ENCODE data around the gene HOXD3.

The HOXD3 gene

GRCh38 chr2:176147800-176148496 is 9.2 kb upstream of the HOXD3 start:
- H3K27ac Mint-ChIP-seq, result no peak overlapping the region
- no peaks in the 10 kb centered on the region for H3K36me3 Mint-ChIP-seq (ENCODE audit: low read depth)
- H3K4me1 Mint-ChIP-seq (ENCODE audit: low read depth), result no peaks in the 10 kb centered on the region
- H3K9me3 Mint-ChIP-seq, result no peaks in the 10 kb centered on the region
- no peak overlapping the region for H3K4me3 Mint-ChIP-seq
- H3K27me3 Mint-ChIP-seq (ENCODE audit: low read depth), result peaks cover 93% of the 10 kb centered on the region

- Mint-ChIP-seq H3K4me3 (no peak overlapping the region), H3K27me3 (ENCODE audit: low read depth) (peaks cover 93% of the 10 kb centered on the region), H3K9me3 (no peaks in the 10 kb centered on the region), H3K27ac (no peak overlapping the region), H3K36me3 (ENCODE audit: low read depth) (no peaks in the 10 kb centered on the region), H3K4me1 (ENCODE audit: low read depth) (no peaks in the 10 kb centered on the region)
Observed at GRCh38 chr2:176148751-176149421, 8.2 kb upstream of the HOXD3 start.

DNA sequence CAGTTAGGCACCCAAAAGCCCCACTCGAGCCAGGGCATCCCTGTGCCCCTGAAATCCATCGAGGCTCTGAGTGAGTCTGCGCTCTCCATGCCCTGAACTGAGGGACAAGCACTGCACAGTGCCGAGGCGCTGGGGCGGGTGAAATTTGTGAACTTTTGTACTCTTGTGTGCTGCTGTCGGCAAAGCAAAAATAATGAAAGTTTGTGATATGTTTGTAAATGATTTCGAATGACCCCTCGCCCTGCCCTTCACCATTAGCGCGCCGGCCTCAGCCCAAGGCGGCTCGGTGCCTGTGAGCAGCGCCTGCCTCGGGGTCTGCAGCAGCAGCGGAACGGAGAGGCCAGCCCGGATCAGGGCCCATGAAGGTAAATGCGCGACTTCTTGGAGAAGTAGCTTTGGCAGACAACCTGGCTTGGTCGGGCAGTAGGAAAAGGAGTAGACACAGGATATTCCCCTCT is 7.6 kb upstream of the HOXD3 start:
- H3K27me3 Mint-ChIP-seq (ENCODE audit: low read depth), result peaks cover 93% of the 10 kb centered on the region
- no peak overlapping the region for H3K4me3 Mint-ChIP-seq
- no peaks in the 10 kb centered on the region for H3K36me3 Mint-ChIP-seq (ENCODE audit: low read depth)
- H3K27ac Mint-ChIP-seq, result no peak overlapping the region
- H3K4me1 Mint-ChIP-seq (ENCODE audit: low read depth), result no peaks in the 10 kb centered on the region
- H3K9me3 Mint-ChIP-seq, result no peaks in the 10 kb centered on the region

- H3K9me3 Mint-ChIP-seq, result no peaks in the 10 kb centered on the region
- no peaks in the 10 kb centered on the region for H3K4me1 Mint-ChIP-seq (ENCODE audit: low read depth)
- no peak overlapping the region for H3K4me3 Mint-ChIP-seq
- H3K27me3 Mint-ChIP-seq (ENCODE audit: low read depth), result peaks cover 93% of the 10 kb centered on the region
- H3K27ac Mint-ChIP-seq, result no peak overlapping the region
- no peaks in the 10 kb centered on the region for H3K36me3 Mint-ChIP-seq (ENCODE audit: low read depth)
Observed at GRCh38 chr2:176149939-176150583, 7.0 kb upstream of the HOXD3 start.

DNA sequence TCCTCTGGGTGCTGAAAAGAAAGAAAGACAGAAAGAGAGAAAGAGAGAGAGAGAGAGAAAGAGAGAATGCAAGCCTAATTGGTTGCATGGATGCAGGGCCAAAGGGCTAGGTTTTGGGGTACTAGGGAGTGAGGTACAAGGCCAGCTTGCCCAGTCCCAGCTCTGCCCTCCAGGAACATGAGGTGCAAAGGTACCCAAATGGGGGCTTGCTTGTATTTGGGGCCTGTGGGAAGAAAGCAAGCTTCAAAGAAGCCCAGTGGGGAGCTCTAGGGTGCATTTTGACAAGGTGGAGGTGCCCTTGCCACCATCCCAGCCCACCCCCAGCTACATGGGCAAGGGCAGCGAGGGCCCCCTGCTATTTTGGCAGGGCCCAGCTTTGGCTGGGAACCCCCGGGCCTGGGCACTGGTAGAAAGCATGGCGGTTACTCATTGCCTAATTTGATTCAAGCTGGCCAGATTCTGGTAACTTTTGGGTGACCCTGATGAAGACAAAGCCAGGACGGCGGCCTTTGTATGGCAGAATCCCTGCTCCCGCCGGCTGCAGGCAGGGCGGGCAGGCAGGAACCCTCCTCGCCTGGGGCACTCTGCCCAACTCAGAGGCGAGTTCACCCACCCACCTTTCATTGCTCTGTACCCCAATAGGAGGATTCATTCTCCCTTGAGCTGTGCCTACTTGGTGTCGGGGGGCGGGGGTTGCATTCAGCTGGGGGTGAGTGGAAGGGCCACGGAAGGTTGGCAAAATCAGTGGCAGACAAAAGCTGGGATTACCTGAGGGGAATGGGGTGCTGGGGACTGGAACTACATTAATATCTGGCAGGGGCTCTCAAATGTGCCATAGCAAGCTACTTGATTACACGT is 6.3 kb upstream of the HOXD3 start:
- H3K9me3 Mint-ChIP-seq, result no peaks in the 10 kb centered on the region
- peaks cover 93% of the 10 kb centered on the region for H3K27me3 Mint-ChIP-seq (ENCODE audit: low read depth)
- no peak overlapping the region for H3K4me3 Mint-ChIP-seq
- no peaks in the 10 kb centered on the region for H3K4me1 Mint-ChIP-seq (ENCODE audit: low read depth)
- H3K36me3 Mint-ChIP-seq (ENCODE audit: low read depth), result no peaks in the 10 kb centered on the region
- no peak overlapping the region for H3K27ac Mint-ChIP-seq

DNA sequence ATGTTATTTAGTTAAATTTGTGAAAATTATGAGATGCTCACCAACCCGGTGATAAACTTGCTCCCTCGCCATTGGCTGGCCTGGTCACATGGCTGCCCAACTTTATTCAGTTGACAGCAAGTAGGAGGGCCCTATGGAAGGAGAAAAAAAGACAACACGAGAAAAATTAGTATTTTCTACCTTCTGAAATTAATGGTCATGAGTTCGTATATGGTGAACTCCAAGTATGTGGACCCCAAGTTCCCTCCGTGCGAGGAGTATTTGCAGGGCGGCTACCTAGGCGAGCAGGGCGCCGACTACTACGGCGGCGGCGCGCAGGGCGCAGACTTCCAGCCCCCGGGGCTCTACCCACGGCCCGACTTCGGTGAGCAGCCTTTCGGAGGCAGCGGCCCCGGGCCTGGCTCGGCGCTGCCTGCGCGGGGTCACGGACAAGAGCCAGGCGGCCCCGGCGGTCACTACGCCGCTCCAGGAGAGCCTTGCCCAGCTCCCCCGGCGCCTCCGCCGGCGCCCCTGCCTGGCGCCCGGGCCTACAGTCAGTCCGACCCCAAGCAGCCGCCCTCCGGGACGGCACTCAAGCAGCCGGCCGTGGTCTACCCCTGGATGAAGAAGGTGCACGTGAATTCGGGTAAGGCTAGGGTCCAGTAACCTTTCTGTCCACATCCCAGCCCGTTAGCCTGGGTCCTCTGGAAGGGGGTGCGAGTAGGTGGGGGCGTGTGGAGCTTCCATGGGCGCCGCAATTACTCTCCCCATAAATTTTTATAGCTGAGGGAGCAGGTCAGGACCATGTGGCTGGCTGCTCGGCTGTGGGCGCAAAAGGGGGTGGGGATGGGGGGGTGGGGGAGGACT is 5.4 kb upstream of the HOXD3 start, which contains the start of gene HOXD4:
TSS of gene HOXD4 (plus strand) at position 109 of the 846 bp plus-strand sequence. CDS start at position 193, 84 bp downstream.
- Mint-ChIP-seq H3K27ac (no peak within 1 kb of the TSS), H3K4me1 (ENCODE audit: low read depth) (no peaks in the 10 kb centered on the region), H3K9me3 (no peaks in the 10 kb centered on the region), H3K27me3 (ENCODE audit: low read depth) (peaks cover 93% of the 10 kb centered on the region), H3K4me3 (no peak within 1 kb of the TSS), H3K36me3 (ENCODE audit: low read depth) (no peaks in the 10 kb centered on the region)

GRCh38 chr2:176152350-176153181 is 4.5 kb upstream of the HOXD3 start:
- Mint-ChIP-seq H3K27me3 (ENCODE audit: low read depth) (peaks cover 91% of the 10 kb centered on the region), H3K9me3 (no peaks in the 10 kb centered on the region), H3K4me1 (ENCODE audit: low read depth) (peaks cover 2% of the 10 kb centered on the region), H3K4me3 (no peak overlapping the region), H3K27ac (no peak overlapping the region), H3K36me3 (ENCODE audit: low read depth) (peaks cover 2% of the 10 kb centered on the region)

- H3K9me3 Mint-ChIP-seq, result no peaks in the 10 kb centered on the region
Observed at GRCh38 chr2:176154576-176155252, 2.4 kb upstream of the HOXD3 start.

GRCh38 chr2:176155356-176156044 is 1.6 kb upstream of the HOXD3 start:
- H3K27me3 Mint-ChIP-seq (ENCODE audit: low read depth), result peaks cover 88% of the 10 kb centered on the region

More at GRCh38 chr2:176154576-176155252, 2.4 kb upstream of the HOXD3 start:
- Mint-ChIP-seq H3K4me3 (no peak overlapping the region), H3K36me3 (ENCODE audit: low read depth) (peaks cover 4% of the 10 kb centered on the region), H3K27ac (no peak overlapping the region), H3K4me1 (ENCODE audit: low read depth) (peaks cover 2% of the 10 kb centered on the region), H3K27me3 (ENCODE audit: low read depth) (peaks cover 90% of the 10 kb centered on the region)

DNA sequence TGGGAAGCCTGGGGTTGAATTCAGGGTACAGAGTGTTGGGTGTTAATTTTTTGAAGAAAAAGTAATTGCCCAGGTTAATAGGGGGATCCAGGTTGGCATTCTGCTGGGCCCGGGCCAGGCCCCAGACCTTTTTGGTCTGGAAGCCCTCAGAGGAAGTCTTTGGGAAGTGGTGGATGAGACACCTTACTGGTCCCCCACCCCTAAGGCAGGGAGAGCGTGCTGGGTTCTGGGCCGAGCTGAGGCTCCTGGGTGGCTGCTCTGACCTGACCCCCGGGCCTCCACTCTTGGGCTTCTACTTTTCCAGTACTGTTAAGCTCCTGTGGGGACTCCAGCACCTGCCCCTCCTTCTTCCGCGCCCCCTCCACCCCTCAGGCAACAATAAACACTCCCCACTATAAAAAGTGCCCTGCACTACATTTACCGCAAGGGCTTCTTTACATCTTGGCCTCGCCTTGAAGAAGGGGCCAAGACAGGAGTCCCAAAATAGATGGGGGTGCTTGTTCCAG is 753 bp upstream of the HOXD3 start:
- Mint-ChIP-seq H3K4me3 (no peak overlapping the region), H3K27me3 (ENCODE audit: low read depth) (peaks cover 88% of the 10 kb centered on the region), H3K36me3 (ENCODE audit: low read depth) (peaks cover 6% of the 10 kb centered on the region), H3K4me1 (ENCODE audit: low read depth) (peaks cover 2% of the 10 kb centered on the region), H3K9me3 (no peaks in the 10 kb centered on the region), H3K27ac (no peak overlapping the region)

More at GRCh38 chr2:176155356-176156044, 1.6 kb upstream of the HOXD3 start:
- Mint-ChIP-seq H3K4me1 (ENCODE audit: low read depth) (peaks cover 2% of the 10 kb centered on the region), H3K4me3 (no peak overlapping the region), H3K36me3 (ENCODE audit: low read depth) (peaks cover 4% of the 10 kb centered on the region), H3K27ac (no peak overlapping the region), H3K9me3 (no peaks in the 10 kb centered on the region)

GRCh38 chr2:176157499-176158185 is 535 bp downstream of the HOXD3 start:
- H3K4me3 Mint-ChIP-seq, result peak overlapping the region; percentile 38
- peaks cover 6% of the 10 kb centered on the region for H3K36me3 Mint-ChIP-seq (ENCODE audit: low read depth)
- H3K27me3 Mint-ChIP-seq (ENCODE audit: low read depth), result peaks cover 93% of the 10 kb centered on the region
- no peaks in the 10 kb centered on the region for H3K9me3 Mint-ChIP-seq
- peak overlapping the region; percentile 57 for H3K27ac Mint-ChIP-seq
- peaks cover 2% of the 10 kb centered on the region for H3K4me1 Mint-ChIP-seq (ENCODE audit: low read depth)
